ENCODE measurements around the gene OSBPL7. TPM values are rescaled to one million over a fixed set of nuclear protein-coding genes. Genes with fewer than 3 reads are reported as not detected.

The OSBPL7 gene
- total and polyA plus RNA-seq, 8 donors = 14.3 to 36.4 (median 19.0) TPM

DNA sequence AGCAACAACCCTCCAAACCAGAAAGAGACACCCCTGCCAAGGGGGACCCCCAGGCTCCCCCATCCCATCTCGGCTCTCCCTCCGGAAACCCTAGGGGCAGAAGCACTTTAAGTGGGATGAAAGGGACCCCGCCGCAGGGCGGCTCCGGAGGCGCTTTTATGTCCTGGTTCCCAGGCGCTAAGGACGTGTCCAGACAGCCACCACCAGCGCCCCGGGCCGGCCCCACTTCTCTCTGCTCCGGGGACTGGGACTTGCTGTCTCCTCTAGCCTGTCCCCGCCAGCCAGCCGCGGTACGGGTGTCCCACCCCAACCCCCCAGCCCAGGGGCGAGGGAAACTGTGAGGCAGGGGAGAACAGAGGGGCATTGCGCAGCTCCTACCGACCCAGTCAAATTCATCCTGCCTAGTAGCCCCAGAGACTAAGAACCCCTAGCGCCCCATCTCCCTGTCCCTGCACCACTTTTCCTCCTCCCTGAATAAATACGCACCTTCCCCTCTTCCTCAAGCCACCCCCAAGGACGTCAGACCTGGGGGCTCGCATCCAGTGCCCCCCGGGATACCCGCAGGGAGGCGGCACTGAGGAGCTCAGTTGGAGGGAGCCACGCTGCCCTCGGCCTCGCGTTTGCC is 25.2 kb upstream of the OSBPL7 start:
- no peak for ATAC-seq
- peaks cover 0 to 50% of the 10 kb centered on the region in 2 donors for H3K4me1 ChIP-seq
- no peak overlapping the region for H3K27ac ChIP-seq
- TF ChIP-seq, protein P1, sequence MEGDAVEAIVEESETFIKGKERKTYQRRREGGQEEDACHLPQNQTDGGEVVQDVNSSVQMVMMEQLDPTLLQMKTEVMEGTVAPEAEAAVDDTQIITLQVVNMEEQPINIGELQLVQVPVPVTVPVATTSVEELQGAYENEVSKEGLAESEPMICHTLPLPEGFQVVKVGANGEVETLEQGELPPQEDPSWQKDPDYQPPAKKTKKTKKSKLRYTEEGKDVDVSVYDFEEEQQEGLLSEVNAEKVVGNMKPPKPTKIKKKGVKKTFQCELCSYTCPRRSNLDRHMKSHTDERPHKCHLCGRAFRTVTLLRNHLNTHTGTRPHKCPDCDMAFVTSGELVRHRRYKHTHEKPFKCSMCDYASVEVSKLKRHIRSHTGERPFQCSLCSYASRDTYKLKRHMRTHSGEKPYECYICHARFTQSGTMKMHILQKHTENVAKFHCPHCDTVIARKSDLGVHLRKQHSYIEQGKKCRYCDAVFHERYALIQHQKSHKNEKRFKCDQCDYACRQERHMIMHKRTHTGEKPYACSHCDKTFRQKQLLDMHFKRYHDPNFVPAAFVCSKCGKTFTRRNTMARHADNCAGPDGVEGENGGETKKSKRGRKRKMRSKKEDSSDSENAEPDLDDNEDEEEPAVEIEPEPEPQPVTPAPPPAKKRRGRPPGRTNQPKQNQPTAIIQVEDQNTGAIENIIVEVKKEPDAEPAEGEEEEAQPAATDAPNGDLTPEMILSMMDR (IDR thresholded peaks at IDR 0.05) = peak in 1 of 2 donors; percentile 2
- DNase-seq = peak in 2 of 4 donors; percentile 45 to 82
- no peaks in the 10 kb centered on the region for H3K9me3 ChIP-seq
- H3K36me3 ChIP-seq = no peaks in the 10 kb centered on the region
- intact Hi-C loops (cut with DNase I) = no loop called here
- H3K4me3 ChIP-seq = no peak overlapping the region
- H3K27me3 ChIP-seq = peaks cover 30 to 77% of the 10 kb centered on the region in 2 donors

DNA sequence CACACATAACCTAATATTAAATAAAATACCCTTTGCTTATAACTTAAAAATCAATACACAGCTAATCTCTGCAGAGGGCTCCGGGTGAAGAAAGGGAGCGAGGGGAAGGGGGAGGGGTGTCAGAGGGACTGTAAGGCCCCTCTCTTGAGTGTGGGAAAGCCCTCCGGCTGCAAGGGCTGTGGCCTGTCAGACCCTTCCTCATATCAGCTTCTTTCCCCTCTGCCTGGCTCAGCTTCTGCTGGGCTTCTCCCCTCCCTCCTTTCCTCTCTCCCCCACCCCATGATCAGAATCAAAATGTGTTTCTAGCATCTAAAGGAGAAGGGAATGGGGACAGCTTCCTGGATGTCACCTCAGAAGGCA is 24.1 kb upstream of the OSBPL7 start:
- peaks cover 28 to 66% of the 10 kb centered on the region in 2 donors for H3K27me3 ChIP-seq
- no peak for ATAC-seq
- H3K27ac ChIP-seq = no peak overlapping the region

DNA sequence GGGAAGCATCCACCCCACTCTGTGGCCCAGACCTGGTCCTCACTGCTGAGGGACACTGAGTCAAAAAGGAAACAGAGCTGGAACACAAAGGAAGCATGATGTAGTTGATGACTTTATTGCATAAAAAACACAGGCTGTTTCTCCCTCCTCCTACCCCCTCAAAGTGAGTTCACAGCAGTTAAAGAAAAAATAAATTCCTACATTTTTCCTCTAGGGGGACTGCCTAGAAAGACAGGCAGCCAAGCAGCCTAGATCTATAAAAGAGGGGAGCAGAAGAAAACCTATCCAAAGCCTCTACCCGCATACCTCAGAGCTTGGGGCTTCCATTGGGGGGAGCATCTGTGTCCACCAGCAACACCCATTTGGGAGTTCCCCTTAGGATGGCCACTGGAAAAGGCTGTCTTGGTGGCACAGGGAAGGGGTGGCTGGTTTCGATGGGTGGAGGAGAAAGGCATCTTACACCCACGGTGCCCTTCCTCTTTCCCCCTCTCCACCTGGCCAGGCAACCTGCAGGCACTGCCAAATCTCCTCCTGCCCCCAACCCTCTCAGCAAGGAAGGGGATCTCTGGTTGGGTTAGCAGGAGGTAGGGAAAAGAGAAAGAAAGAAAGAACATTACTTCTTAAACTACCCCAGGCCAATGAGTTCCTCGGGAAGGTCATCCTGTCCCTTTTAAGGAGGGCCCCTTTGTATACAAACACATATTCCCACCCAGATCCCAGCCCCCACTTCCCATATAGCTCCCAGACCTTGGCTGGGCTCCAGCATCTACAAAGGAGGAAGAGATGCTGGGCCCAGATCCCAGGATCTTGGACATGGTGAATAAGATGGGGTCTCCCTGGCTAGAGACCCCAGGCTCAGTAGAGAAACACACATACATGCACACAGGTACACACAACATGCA is 23.5 kb upstream of the OSBPL7 start:
- Histone ChIP-seq H3K27ac (no peak overlapping the region), H3K4me1 (peaks cover 4 to 52% of the 10 kb centered on the region in 2 donors), H3K4me3 (no peak overlapping the region), H3K27me3 (peaks cover 28 to 59% of the 10 kb centered on the region in 2 donors), H3K9me3 (no peaks in the 10 kb centered on the region), H3K36me3 (no peaks in the 10 kb centered on the region)
- intact Hi-C loops (cut with DNase I) = no loop called here
- TF ChIP-seq, protein P1 (IDR thresholded peaks at IDR 0.05) = peak in 1 of 2 donors; percentile 10
- no peak for DNase-seq
- no peak for ATAC-seq

More for the DNA sequence above, 24.1 kb upstream of the OSBPL7 start:
- TF ChIP-seq, protein P1 (IDR thresholded peaks at IDR 0.05) = no peak
- no peaks in the 10 kb centered on the region for H3K9me3 ChIP-seq
- peaks cover 0 to 51% of the 10 kb centered on the region in 2 donors for H3K4me1 ChIP-seq
- intact Hi-C loops (cut with DNase I) = no loop called here
- H3K4me3 ChIP-seq = no peak overlapping the region
- no peak for DNase-seq
- no peaks in the 10 kb centered on the region for H3K36me3 ChIP-seq

DNA sequence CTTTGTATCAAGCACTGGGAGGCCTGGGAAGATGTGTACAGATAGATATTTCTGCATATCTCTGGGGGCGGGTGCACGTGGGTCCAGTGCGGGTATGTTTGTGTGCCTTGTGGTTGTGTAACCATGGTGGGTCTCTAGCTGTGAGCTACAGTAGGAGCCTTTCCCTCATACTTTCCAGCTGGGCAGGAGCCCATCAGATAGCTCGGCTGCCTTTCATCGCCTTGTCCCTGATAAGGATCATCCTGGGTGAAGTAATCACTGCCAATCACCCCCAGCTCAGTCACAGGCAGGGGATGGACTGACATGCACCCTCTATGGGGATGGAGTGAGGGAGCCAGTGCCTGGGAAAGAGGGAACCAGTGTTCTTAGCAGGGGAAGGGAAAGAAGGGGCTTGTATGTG is 22.6 kb upstream of the OSBPL7 start:
- Histone ChIP-seq H3K4me3 (no peak overlapping the region), H3K27me3 (peaks cover 28 to 51% of the 10 kb centered on the region in 2 donors), H3K9me3 (no peaks in the 10 kb centered on the region), H3K27ac (no peak overlapping the region), H3K4me1 (peaks cover 8 to 58% of the 10 kb centered on the region in 2 donors), H3K36me3 (no peaks in the 10 kb centered on the region)
- no peak for ATAC-seq
- no peak for DNase-seq
- intact Hi-C loops (cut with DNase I) = no loop called here
- TF ChIP-seq, protein P1 (IDR thresholded peaks at IDR 0.05) = no peak

DNA sequence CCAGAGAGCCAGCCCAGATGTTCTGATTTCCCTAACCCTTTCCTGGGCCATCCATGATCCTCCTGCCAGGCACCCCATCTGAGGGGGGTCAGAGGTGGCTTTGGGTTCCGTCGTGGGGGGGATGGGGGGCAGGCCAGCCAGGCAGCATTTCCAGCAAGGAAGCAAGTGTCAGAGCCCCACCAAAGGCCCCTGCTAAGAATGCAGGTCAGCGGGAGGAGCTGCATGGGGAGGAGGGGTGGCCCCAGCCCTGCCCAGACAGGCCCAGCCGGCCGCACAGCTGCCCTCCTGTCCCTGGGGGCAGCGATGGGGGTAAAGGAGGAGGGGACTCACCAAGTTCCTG is 21.8 kb upstream of the OSBPL7 start:
- intact Hi-C loops (cut with DNase I) = loop anchor here in 1 of 2 donors (2.0 kb wide), 1 partner anchor 41 kb away; no protein-coding TSS in a partner anchor
- peaks cover 0 to 4% of the 10 kb centered on the region in 2 donors for H3K36me3 ChIP-seq
- H3K27ac ChIP-seq = no peak overlapping the region
- ATAC-seq (no peak), DNase-seq (no peak)
- H3K27me3 ChIP-seq = peaks cover 23 to 42% of the 10 kb centered on the region in 2 donors
- H3K4me3 ChIP-seq = no peak overlapping the region
- no peaks in the 10 kb centered on the region for H3K9me3 ChIP-seq
- TF ChIP-seq, protein P1 (IDR thresholded peaks at IDR 0.05) = no peak
- peaks cover 8 to 58% of the 10 kb centered on the region in 2 donors for H3K4me1 ChIP-seq
